Measurements from ENCODE around the gene CYSTM1.

CYSTM1 gene

GRCh38 chr5:140225396-140225795 lies 50.4 kb downstream of the CYSTM1 start:
- H3F3A ChIP-seq (ENCODE audit: insufficient read depth, low read length) = no peaks in the 10 kb centered on the region
- H3K9me3 ChIP-seq (ENCODE audit: low read length) = no peaks in the 10 kb centered on the region
- H3K9ac ChIP-seq (ENCODE audit: low read length) = no peak overlapping the region
- H3K4me1 ChIP-seq (ENCODE audit: insufficient read depth, low read length, severe bottlenecking) = no peaks in the 10 kb centered on the region
- no peaks in the 10 kb centered on the region for H4K20me1 ChIP-seq (ENCODE audit: insufficient read depth, low read length)
- no peaks in the 10 kb centered on the region for H3K36me3 ChIP-seq (ENCODE audit: insufficient read depth, low read length)
- no peak overlapping the region for H3K4me3 ChIP-seq (ENCODE audit: low read depth, low read length, poor library complexity, severe bottlenecking)
- no peak overlapping the region for H3K27ac ChIP-seq (ENCODE audit: low read depth, low read length, poor library complexity, severe bottlenecking)
- H3K4me2 ChIP-seq (ENCODE audit: low read length) = no peak overlapping the region
- no peaks in the 10 kb centered on the region for H3K9me2 ChIP-seq (ENCODE audit: low read depth, low read length)
- no peak for TF ChIP-seq CTCF (IDR thresholded peaks at IDR 0.05; ENCODE audit: low read length)
- no peak for TF ChIP-seq EZH2 (IDR thresholded peaks at IDR 0.05; ENCODE audit: borderline replicate concordance, low read length)
- no peaks in the 10 kb centered on the region for H3K27me3 ChIP-seq (ENCODE audit: insufficient read depth, low read length)
- no peak overlapping the region for H2AFZ ChIP-seq (ENCODE audit: low read length)
- no peaks in the 10 kb centered on the region for H3K79me2 ChIP-seq (ENCODE audit: insufficient read depth, low read length)

GRCh38 chr5:140227046-140227445 lies 52.1 kb downstream of the CYSTM1 start:
- H3K9ac ChIP-seq (ENCODE audit: low read length) = no peak overlapping the region
- no peaks in the 10 kb centered on the region for H3K79me2 ChIP-seq (ENCODE audit: insufficient read depth, low read length)
- H2AFZ ChIP-seq (ENCODE audit: low read length) = no peak overlapping the region
- TF ChIP-seq EZH2 (IDR thresholded peaks at IDR 0.05; ENCODE audit: borderline replicate concordance, low read length) (no peak), CTCF (IDR thresholded peaks at IDR 0.05; ENCODE audit: low read length) (peak; percentile 17; the same call in 1 of the 2 replicates)
- no peaks in the 10 kb centered on the region for H3F3A ChIP-seq (ENCODE audit: insufficient read depth, low read length)
- no peaks in the 10 kb centered on the region for H3K27me3 ChIP-seq (ENCODE audit: insufficient read depth, low read length)
- H3K36me3 ChIP-seq (ENCODE audit: insufficient read depth, low read length) = no peaks in the 10 kb centered on the region; the same call in 1 of the 2 replicates
- no peak overlapping the region for H3K27ac ChIP-seq (ENCODE audit: low read depth, low read length, poor library complexity, severe bottlenecking)
- H3K9me3 ChIP-seq (ENCODE audit: low read length) = no peaks in the 10 kb centered on the region
- no peaks in the 10 kb centered on the region for H3K4me1 ChIP-seq (ENCODE audit: insufficient read depth, low read length, severe bottlenecking)
- no peak overlapping the region for H3K4me2 ChIP-seq (ENCODE audit: low read length)
- H3K4me3 ChIP-seq (ENCODE audit: low read depth, low read length, poor library complexity, severe bottlenecking) = no peak overlapping the region
- H3K9me2 ChIP-seq (ENCODE audit: low read depth, low read length) = no peaks in the 10 kb centered on the region
- no peaks in the 10 kb centered on the region for H4K20me1 ChIP-seq (ENCODE audit: insufficient read depth, low read length)

- TF ChIP-seq CTCF (IDR thresholded peaks at IDR 0.05; ENCODE audit: low read length) = no peak
- TF ChIP-seq EZH2 (IDR thresholded peaks at IDR 0.05; ENCODE audit: borderline replicate concordance, low read length) = no peak
- H4K20me1 ChIP-seq (ENCODE audit: insufficient read depth, low read length) = no peaks in the 10 kb centered on the region
- no peak overlapping the region for H3K27ac ChIP-seq (ENCODE audit: low read depth, low read length, poor library complexity, severe bottlenecking)
- H2AFZ ChIP-seq (ENCODE audit: low read length) = no peak overlapping the region
- H3K4me2 ChIP-seq (ENCODE audit: low read length) = no peak overlapping the region
- H3K36me3 ChIP-seq (ENCODE audit: insufficient read depth, low read length) = no peaks in the 10 kb centered on the region; the same call in 1 of the 2 replicates
- no peaks in the 10 kb centered on the region for H3K79me2 ChIP-seq (ENCODE audit: insufficient read depth, low read length)
- no peaks in the 10 kb centered on the region for H3F3A ChIP-seq (ENCODE audit: insufficient read depth, low read length)
- no peak overlapping the region for H3K4me3 ChIP-seq (ENCODE audit: low read depth, low read length, poor library complexity, severe bottlenecking)
- no peaks in the 10 kb centered on the region for H3K27me3 ChIP-seq (ENCODE audit: insufficient read depth, low read length)
- no peak overlapping the region for H3K9ac ChIP-seq (ENCODE audit: low read length)
- no peaks in the 10 kb centered on the region for H3K9me2 ChIP-seq (ENCODE audit: low read depth, low read length)
- no peaks in the 10 kb centered on the region for H3K4me1 ChIP-seq (ENCODE audit: insufficient read depth, low read length, severe bottlenecking)
- H3K9me3 ChIP-seq (ENCODE audit: low read length) = no peaks in the 10 kb centered on the region
These were observed 53.4 kb downstream of the CYSTM1 start for GRCh38 chr5:140228364-140228837.

Data from OCI-LY1 (cell line).